K562 (cell line): ENCODE data around the gene FAM236D. TPM values are rescaled to one million over a fixed set of nuclear protein-coding genes. Genes with fewer than 3 reads are reported as not detected.
A peak's percentile ranks its signal among the peaks of the same experiment; 100 is the strongest.
"Not testable (repeated sequence)": the region's sequence is repeated elsewhere in the genome, so short reads cannot be mapped to it uniquely, and the experiment has no call there.

ENCODE experiments used
- ATAC-seq: fragments of 200-7000 bp; cut with Tn5 transposase; 3 replicates; pipeline ENCODE4 v1.9.1; 2020; ENCODE audit warnings: moderate library complexity
- BruUV-seq: library from RNA; stranded (reverse); fragments of 400-500 nt; replicated peaks from 2 replicates; lab custom pipeline; 2021; lab: Mats Ljungman, UMichigan
- CTCF ChIA-PET: fragments of 300-600 bp; formaldehyde crosslinking; extraction: SDS; loops from one replicate; lab custom pipeline; 2021; ENCODE audit warnings: low intra/inter-chr PET ratio; lab: Yijun Ruan, JAX
- POLR2A ChIA-PET: fragments of 300-600, 350-650 bp; sonication (Branson Sonifier 250); formaldehyde crosslinking; extraction: SDS; loops from one replicate; lab custom pipeline; 2021; ENCODE audit warnings: antibody characterized with exemption, inconsistent platforms; lab: Yijun Ruan, JAX
- DNase-seq, 4 experiments: peaks; one replicate each; pipeline versions ENCODE4 v3.0.0 to v3.0.0-alpha.2; 2011 to 2018; ENCODE audit warnings: low spot score in 3 of 4, mixed read lengths in 3 of 4; ENCODE audit errors: extremely low read depth in 1 of 4
- FAIRE-seq: peaks from 2 replicates; lab custom pipeline; 2011; peaks lifted over from hg19 to GRCh38; lab: Jason Lieb, UNC
- H2AFZ ChIP-seq: 2 replicates; pipeline ENCODE4 v1.6.0; 2011; ENCODE audit warnings: low read depth, low read length, control low read depth, inconsistent platforms
- H3K27ac ChIP-seq: fragments of 200-600 bp; 3 replicates; pipeline ENCODE4 v1.8.0; 2011; ENCODE audit warnings: low read depth, mild to moderate bottlenecking, control low read depth, inconsistent platforms, low read length, moderate library complexity, mixed read lengths; ENCODE audit errors: extremely low read depth
- H3K27me3 ChIP-seq, 2 experiments: fragments of 300-600 bp in 1 of 2; 2 replicates in 1 of 2; 3 replicates in 1 of 2; pipeline versions ENCODE4 v1.6.0 to v1.8.0; 2011; ENCODE audit warnings: inconsistent platforms in 2 of 2, low read length in 2 of 2, mild to moderate bottlenecking in 1 of 2, mixed read lengths in 1 of 2, moderate library complexity in 1 of 2; ENCODE audit not compliant: control insufficient read depth in 2 of 2, insufficient read depth in 2 of 2
- H3K36me3 ChIP-seq: fragments of 300-600 bp; 3 replicates; pipeline ENCODE4 v1.8.0; 2011; ENCODE audit warnings: mild to moderate bottlenecking, low read length, inconsistent platforms; ENCODE audit not compliant: control insufficient read depth, insufficient read depth
- H3K4me1 ChIP-seq, 2 experiments: fragments of 200-600 bp in 1 of 2; replicated peaks in 1 of 2; 2 replicates in 1 of 2; 3 replicates in 1 of 2; pipeline versions ENCODE4 v1.5.1 to v1.8.0; 2011; ENCODE audit warnings: inconsistent platforms in 2 of 2, low read length in 2 of 2, mild to moderate bottlenecking in 1 of 2, mixed read lengths in 1 of 2, moderate library complexity in 1 of 2; ENCODE audit not compliant: control insufficient read depth in 2 of 2, insufficient read depth in 2 of 2
- H3K4me2 ChIP-seq: 2 replicates; pipeline ENCODE4 v1.6.1; 2011; ENCODE audit warnings: low read length, control low read depth, inconsistent platforms, mixed read lengths; ENCODE audit not compliant: insufficient read depth
- H3K4me3 ChIP-seq: fragments of 200-600 bp; sonication (generic), shearing (Covaris generic); 2 replicates; pipeline ENCODE4 v1.5.1; 2016; ENCODE audit warnings: control low read depth, inconsistent platforms
- H3K79me2 ChIP-seq: fragments of 200-600 bp; 3 replicates; pipeline ENCODE4 v1.8.0; 2011; ENCODE audit warnings: low read length, inconsistent platforms; ENCODE audit not compliant: control insufficient read depth, insufficient read depth
- H3K9ac ChIP-seq, 2 experiments: 2 replicates each; pipeline versions ENCODE4 v1.6.0 to v1.6.1; 2011; ENCODE audit warnings: low read depth in 2 of 2, low read length in 2 of 2, control low read depth in 1 of 2, inconsistent platforms in 1 of 2, mild to moderate bottlenecking in 1 of 2, mixed read lengths in 1 of 2; ENCODE audit not compliant: insufficient read depth in 1 of 2
- H3K9me1 ChIP-seq: one replicate; pipeline ENCODE4 v1.6.0; 2011; ENCODE audit warnings: inconsistent platforms, mild to moderate bottlenecking, low read length, moderate library complexity; ENCODE audit not compliant: control insufficient read depth, insufficient read depth
- H3K9me3 ChIP-seq: replicated peaks from 2 replicates; pipeline ENCODE4 v1.5.1; 2011; ENCODE audit warnings: low read depth, low read length, inconsistent platforms; ENCODE audit not compliant: control insufficient read depth, insufficient read depth
- H4K20me1 ChIP-seq: replicated peaks from 2 replicates; pipeline ENCODE4 v1.6.1; 2011; ENCODE audit warnings: low read length, inconsistent platforms, mixed read lengths; ENCODE audit not compliant: control insufficient read depth, insufficient read depth
- WGBS: fragments of 100-300 bp; shearing (Covaris generic); methylation state at CpG from one replicate; pipeline ENCODE4 v1.1.6; 2016; ENCODE audit warnings: low coverage, mixed read lengths; ENCODE audit not compliant: insufficient coverage; ENCODE audit errors: missing lambda C conversion rate; 5-methylcytosine and 5-hydroxymethylcytosine counted together
- in situ Hi-C: fragments of 300-500 bp; cut with MboI; formaldehyde crosslinking; loops from 4 replicates; pipeline ENCODE4 v1.15.0; 2018; ENCODE audit warnings: inconsistent platforms, mixed read lengths
- intact Hi-C: fragments of 100-400 bp; cut with micrococcal nuclease; formaldehyde crosslinking; loops from 2 replicates; pipeline ENCODE4 v1.14.2; 2022
- polyA plus RNA-seq, 8 experiments: library from polyadenylated mRNA; depleted of rRNA in 4 of 8; stranded (reverse) in 5 of 8; unstranded in 3 of 8; fragments of >200 nt; fragmentation: Nextera tagmentation in 2 of 8; fragmentation: Illumina TruSeq in 1 of 8; extraction: Ambion mirVana in 2 of 8; extraction: Trizol in 1 of 8; gene quantifications; 2 replicates each; pipeline versions ENCODE4 v1.2.1 to v1.2.3, GENCODE V29; 2011 to 2014; ENCODE audit warnings: inconsistent platforms in 1 of 8, missing spikeins in 1 of 8
- total RNA-seq, 7 experiments: library from RNA; depleted of rRNA in 6 of 7; stranded (reverse); fragments of >200 nt in 6 of 7; fragmentation: Illumina TruSeq in 2 of 7; extraction: Trizol in 2 of 7; gene quantifications; 2 replicates each; pipeline versions ENCODE4 v1.2.1 to v1.2.3, GENCODE V29; 2011 to 2021; ENCODE audit warnings: low replicate concordance in 1 of 7

FAM236D gene
- total and polyA plus RNA-seq, 9 of the 15 experiments (the other 6 are each of a cell fraction or from before 2014, with no cell fraction given): not detected

- POLR2A ChIA-PET, H3K9ac ChIP-seq, DNase-seq, BruUV-seq, H3K79me2 ChIP-seq, FAIRE-seq, in situ Hi-C loops, H3K27me3 ChIP-seq, H3K36me3 ChIP-seq, H3K9me1 ChIP-seq, H3K9me3 ChIP-seq, H3K4me3 ChIP-seq, H3K4me1 ChIP-seq, ATAC-seq, intact Hi-C loops, CTCF ChIA-PET, H4K20me1 ChIP-seq, H3K27ac ChIP-seq, H2AFZ ChIP-seq, H3K4me2 ChIP-seq: not testable (repeated sequence)
- WGBS: 0% methylated on average over 1 of the region's 3 CpGs
Measured at GRCh38 chrX:72790390-72790789, 17.6 kb downstream of the FAM236D start.

GRCh38 chrX:72788142-72788541 is 19.9 kb downstream of the FAM236D start:
- H3K4me2 ChIP-seq, H3K4me1 ChIP-seq, H3K9me1 ChIP-seq, H3K27ac ChIP-seq, BruUV-seq, H3K4me3 ChIP-seq, DNase-seq, in situ Hi-C loops, H4K20me1 ChIP-seq, intact Hi-C loops, H3K9me3 ChIP-seq, H3K36me3 ChIP-seq, H3K79me2 ChIP-seq, H3K27me3 ChIP-seq, POLR2A ChIA-PET, CTCF ChIA-PET, H3K9ac ChIP-seq, H2AFZ ChIP-seq, FAIRE-seq: not testable (repeated sequence)
- WGBS: no CpG with 5 or more reads among the region's 1 CpG
- peak; percentile 70; the same call in 2 of the 3 replicates for ATAC-seq

- H2AFZ ChIP-seq, H3K27ac ChIP-seq, H3K4me2 ChIP-seq, CTCF ChIA-PET, in situ Hi-C loops, H3K27me3 ChIP-seq, H3K9me3 ChIP-seq, DNase-seq, H3K9me1 ChIP-seq, POLR2A ChIA-PET, intact Hi-C loops, H3K4me1 ChIP-seq, H4K20me1 ChIP-seq, H3K4me3 ChIP-seq, BruUV-seq, H3K79me2 ChIP-seq, FAIRE-seq, H3K9ac ChIP-seq, H3K36me3 ChIP-seq: not testable (repeated sequence)
- whole genome bisulfite sequencing: no CpG with 5 or more reads among the region's 6 CpGs
- peak; percentile 75 for ATAC-seq
Measured at GRCh38 chrX:72783964-72784363, 24.0 kb downstream of the FAM236D start.

DNA sequence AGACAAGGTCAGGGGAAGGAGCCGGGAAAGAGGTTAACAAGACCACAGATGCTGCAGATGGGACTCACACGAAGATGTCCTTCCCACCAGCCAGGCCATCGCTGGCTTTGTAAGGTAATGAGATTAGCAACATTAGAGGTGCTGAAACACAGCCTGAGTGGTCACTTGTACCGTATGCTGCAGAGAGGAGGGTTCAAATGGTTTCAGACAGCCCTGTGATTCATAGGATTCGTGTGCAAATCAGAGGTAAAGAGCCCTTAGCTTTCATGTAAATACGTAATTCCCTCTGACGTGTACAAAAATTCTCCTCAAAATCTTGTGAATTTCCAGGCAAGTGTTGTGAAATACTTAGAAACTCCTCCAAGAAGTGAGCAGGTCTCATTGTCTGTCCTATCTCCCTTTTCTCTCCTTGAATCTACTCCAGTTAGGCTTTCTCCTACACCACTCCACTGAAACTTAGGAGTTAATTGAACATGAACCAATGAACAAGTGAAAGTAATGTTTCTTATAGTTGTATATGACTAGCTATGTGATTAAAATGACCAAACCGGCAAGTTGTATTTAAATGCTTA is 24.6 kb downstream of the FAM236D start:
- DNase-seq, H3K9me1 ChIP-seq, CTCF ChIA-PET, H3K4me1 ChIP-seq, ATAC-seq, H2AFZ ChIP-seq, H4K20me1 ChIP-seq, FAIRE-seq, in situ Hi-C loops, H3K9ac ChIP-seq, intact Hi-C loops, H3K79me2 ChIP-seq, H3K36me3 ChIP-seq, H3K27me3 ChIP-seq, H3K27ac ChIP-seq, POLR2A ChIA-PET, H3K4me2 ChIP-seq, H3K4me3 ChIP-seq, H3K9me3 ChIP-seq, BruUV-seq: not testable (repeated sequence)
- no CpG with 5 or more reads among the region's 8 CpGs for WGBS
